SJSA1 (cell line): Measurements from ENCODE around the gene CCDC68. TPM values are rescaled to one million over a fixed set of nuclear protein-coding genes. Genes with fewer than 3 reads are reported as not detected.
"Not testable (repeated sequence)": the region's sequence is repeated elsewhere in the genome, so short reads cannot be mapped to it uniquely, and the experiment has no call there.

Experiments used
- DNase-seq, 2 experiments: peaks; one replicate each; pipeline ENCODE4 v3.0.0-alpha.2; 2015 to 2020; ENCODE audit warnings: low spot score in 2 of 2, low read depth in 1 of 2
- H3K27ac ChIP-seq: fragments of 250-450 bp; sonication (Bioruptor Pico); 2 replicates; pipeline ENCODE4 v1.5.1; 2020; ENCODE audit warnings: mild to moderate bottlenecking, moderate library complexity
- H3K27me3 ChIP-seq: fragments of 250-450 bp; sonication (Bioruptor Pico); replicated peaks from 2 replicates; pipeline ENCODE4 v1.5.1; 2020; ENCODE audit warnings: mild to moderate bottlenecking, moderate library complexity
- H3K36me3 ChIP-seq: fragments of 250-450 bp; sonication (Bioruptor Pico); 2 replicates; pipeline ENCODE4 v1.5.1; 2020; ENCODE audit warnings: mild to moderate bottlenecking
- H3K4me1 ChIP-seq: fragments of 250-450 bp; sonication (Bioruptor Pico); replicated peaks from 2 replicates; pipeline ENCODE4 v1.6.1; 2021; ENCODE audit warnings: mild to moderate bottlenecking
- H3K4me3 ChIP-seq: fragments of 250-450 bp; sonication (Bioruptor Pico); 2 replicates; pipeline ENCODE4 v1.5.1; 2020; ENCODE audit warnings: mild to moderate bottlenecking
- H3K9me3 ChIP-seq: fragments of 250-450 bp; sonication (Bioruptor Pico); replicated peaks from 2 replicates; pipeline ENCODE4 v1.5.1; 2020; ENCODE audit warnings: mild to moderate bottlenecking
- total RNA-seq: library from RNA; depleted of rRNA; stranded (reverse); fragments of >200 nt; shearing (Covaris generic); gene quantifications from 2 replicates; pipeline ENCODE4 v1.2.3, GENCODE V29; 2014; rRNA removed

The CCDC68 gene
- total RNA-seq, 1 experiment from 2014 or later: 0.03 TPM

DNA sequence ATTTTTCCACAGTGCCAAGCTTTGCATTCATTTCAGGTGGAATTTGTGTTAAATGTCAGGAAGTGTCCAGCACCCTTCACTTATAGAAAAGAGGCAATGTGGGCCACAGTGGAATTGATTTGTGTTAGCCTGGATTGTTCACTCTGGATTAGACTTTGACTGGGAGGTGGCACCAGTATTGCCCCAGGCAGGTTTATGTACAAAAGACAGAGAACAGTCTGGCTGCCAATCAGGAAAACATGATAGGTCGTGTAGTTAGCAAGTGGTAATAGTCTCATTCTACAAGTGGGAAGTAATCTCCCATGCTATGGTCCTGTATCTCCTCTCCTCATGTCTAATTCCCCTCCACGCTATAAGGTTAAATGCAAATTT lies 85.4 kb downstream of the CCDC68 start:
- Histone ChIP-seq H3K36me3 (no peaks in the 10 kb centered on the region), H3K9me3 (no peaks in the 10 kb centered on the region), H3K4me3 (no peak overlapping the region), H3K27me3 (no peaks in the 10 kb centered on the region), H3K27ac (no peak overlapping the region), H3K4me1 (no peaks in the 10 kb centered on the region)
- DNase-seq: no peak

DNA sequence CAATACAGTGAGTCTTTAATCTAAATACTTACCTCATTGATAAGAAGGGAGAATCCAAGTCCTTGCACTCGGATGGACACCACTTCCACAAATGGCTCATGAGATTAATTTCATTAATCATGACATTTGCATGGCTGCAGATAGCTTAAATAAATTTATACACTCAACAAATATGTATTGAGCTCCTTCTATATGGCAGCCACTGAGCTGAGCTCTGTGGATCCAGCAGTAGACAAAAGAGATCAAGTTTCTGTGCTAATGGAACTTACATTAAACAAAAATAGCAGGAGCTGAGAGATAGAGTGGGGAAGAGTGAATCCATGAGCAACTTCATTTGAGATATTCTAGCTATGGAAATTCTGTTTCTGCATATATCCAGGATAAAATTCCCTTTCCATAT lies 86.6 kb downstream of the CCDC68 start:
- no peak overlapping the region for H3K27ac ChIP-seq
- H3K4me1 ChIP-seq: no peaks in the 10 kb centered on the region
- H3K36me3 ChIP-seq: no peaks in the 10 kb centered on the region
- H3K9me3 ChIP-seq: no peaks in the 10 kb centered on the region
- no peaks in the 10 kb centered on the region for H3K27me3 ChIP-seq
- DNase-seq: no peak
- no peak overlapping the region for H3K4me3 ChIP-seq

DNA sequence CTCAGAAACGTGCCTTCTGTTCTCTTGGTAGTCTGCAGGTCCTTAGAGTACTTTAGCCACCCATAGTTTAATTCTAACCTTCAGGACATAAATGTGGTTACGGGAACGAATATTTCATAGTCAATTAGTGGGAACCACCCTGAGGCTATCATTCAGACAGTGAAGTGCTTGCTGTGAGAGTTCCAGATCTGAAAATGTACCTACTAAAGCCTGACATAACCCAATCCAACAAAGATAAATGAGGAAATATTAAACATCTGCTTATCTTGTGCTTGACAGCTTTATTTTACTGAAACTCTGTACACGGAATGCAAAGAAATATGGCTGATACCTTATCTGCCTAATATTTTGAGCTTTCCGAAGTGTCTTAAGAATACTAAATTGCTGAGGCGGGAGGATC lies 88.0 kb downstream of the CCDC68 start:
- H3K27ac ChIP-seq: no peak overlapping the region
- H3K9me3 ChIP-seq: no peaks in the 10 kb centered on the region
- no peaks in the 10 kb centered on the region for H3K4me1 ChIP-seq
- no peaks in the 10 kb centered on the region for H3K27me3 ChIP-seq
- no peak for DNase-seq
- no peaks in the 10 kb centered on the region for H3K36me3 ChIP-seq
- H3K4me3 ChIP-seq: no peak overlapping the region

DNA sequence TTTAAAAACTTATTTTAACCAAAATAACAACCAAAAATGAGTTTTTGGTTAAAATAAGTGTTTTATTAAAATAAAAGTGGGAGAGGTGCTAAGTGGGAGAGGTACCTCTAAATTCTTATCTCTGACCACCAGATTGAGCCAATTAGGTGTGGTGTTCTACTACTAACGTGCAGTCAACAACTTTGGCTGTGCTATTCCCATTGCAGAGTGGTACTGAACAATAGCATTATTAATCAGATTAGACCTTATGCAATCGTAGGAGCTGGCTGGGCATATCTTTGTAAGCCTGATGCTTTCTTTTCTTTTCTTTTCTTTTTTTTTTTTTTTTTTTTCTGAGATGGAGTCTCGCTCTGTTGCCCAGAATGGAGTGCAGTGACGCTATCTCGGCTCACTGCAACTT lies 92.1 kb downstream of the CCDC68 start:
- Histone ChIP-seq H3K9me3 (no peaks in the 10 kb centered on the region), H3K36me3 (no peaks in the 10 kb centered on the region), H3K4me3 (no peak overlapping the region), H3K27ac (no peak overlapping the region), H3K27me3 (no peaks in the 10 kb centered on the region), H3K4me1 (no peaks in the 10 kb centered on the region)
- DNase-seq: no peak

DNA sequence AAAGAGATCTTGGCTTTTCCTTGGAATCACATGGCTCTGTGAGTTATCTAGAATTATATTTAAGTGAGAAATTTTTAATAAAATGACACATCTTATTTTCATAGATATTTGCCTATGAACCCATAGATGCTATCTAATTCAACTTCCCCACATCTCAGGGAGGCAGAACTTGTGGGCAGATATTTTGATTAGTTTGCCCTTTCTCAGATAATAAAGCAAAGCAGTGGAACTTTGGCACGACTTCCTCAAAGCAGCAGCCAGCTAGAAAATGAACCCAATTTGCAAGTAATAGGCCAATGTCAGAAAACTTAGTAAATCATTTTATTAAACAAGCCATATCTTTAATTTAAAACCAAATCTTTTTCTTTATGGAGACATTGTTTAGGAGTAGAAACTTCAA lies 98.3 kb downstream of the CCDC68 start:
- Histone ChIP-seq H3K4me1 (no peaks in the 10 kb centered on the region), H3K4me3 (no peak overlapping the region), H3K36me3 (no peaks in the 10 kb centered on the region), H3K27me3 (no peaks in the 10 kb centered on the region), H3K9me3 (no peaks in the 10 kb centered on the region), H3K27ac (no peak overlapping the region)
- DNase-seq: no peak

DNA sequence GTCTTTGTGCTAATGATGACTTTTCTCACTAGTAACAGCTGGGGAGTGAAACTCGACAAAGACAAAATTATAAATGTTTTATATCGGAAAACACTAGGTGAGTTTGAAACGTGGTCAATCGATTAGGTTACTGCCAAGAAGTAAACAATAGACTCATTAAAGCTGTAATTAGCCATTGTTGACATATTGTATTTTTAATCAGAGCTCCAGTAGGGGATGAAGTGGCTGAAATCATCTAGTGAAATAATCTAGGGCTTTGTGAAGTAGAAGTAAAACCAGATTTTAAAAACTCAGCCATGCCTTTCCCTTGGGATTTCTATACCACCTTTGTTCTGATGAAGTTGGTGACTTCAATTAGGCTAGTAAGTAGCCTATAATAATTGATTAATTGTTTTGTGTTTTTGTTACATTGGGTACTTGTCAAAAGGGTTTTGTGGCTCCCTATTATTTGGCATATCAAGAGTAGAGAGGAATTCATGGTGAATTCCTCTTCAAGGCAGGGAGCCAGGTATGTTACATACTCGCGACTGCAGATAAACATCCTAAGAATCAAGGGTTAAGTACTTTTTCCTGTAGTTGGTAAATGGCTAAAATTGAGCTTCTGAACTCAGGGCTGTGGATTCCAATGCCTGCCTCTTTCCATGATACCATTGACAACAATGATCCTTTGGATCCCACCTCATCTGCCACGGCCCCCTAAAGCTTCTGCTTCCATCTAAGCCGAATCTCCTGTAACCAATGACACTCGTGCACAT lies 99.4 kb downstream of the CCDC68 start:
- Histone ChIP-seq H3K4me3 (no peak overlapping the region), H3K4me1 (no peaks in the 10 kb centered on the region), H3K36me3 (no peaks in the 10 kb centered on the region), H3K27ac (no peak overlapping the region), H3K27me3 (no peaks in the 10 kb centered on the region), H3K9me3 (no peaks in the 10 kb centered on the region)
- DNase-seq: no peak

DNA sequence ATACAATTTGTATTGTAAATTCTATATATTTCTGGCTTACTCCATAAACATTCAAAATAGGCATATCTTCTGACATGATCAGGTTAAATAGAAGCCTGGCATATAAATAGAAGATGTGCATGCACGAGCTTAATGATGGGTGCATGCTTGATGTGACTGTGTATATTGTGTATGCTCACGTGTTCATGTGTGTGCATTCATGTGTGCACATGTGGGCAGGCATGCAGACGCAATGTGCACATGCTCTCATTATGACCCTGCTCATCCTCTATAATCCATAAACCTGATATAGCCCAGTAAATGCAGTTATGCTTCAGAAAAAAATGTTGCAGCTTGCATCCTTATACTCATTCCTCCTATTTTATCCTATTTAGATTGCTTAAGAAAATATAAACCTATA lies 101.8 kb downstream of the CCDC68 start:
- no peaks in the 10 kb centered on the region for H3K9me3 ChIP-seq
- DNase-seq: no peak
- no peaks in the 10 kb centered on the region for H3K36me3 ChIP-seq
- no peaks in the 10 kb centered on the region for H3K4me1 ChIP-seq
- no peak overlapping the region for H3K27ac ChIP-seq
- no peak overlapping the region for H3K4me3 ChIP-seq
- H3K27me3 ChIP-seq: no peaks in the 10 kb centered on the region

DNA sequence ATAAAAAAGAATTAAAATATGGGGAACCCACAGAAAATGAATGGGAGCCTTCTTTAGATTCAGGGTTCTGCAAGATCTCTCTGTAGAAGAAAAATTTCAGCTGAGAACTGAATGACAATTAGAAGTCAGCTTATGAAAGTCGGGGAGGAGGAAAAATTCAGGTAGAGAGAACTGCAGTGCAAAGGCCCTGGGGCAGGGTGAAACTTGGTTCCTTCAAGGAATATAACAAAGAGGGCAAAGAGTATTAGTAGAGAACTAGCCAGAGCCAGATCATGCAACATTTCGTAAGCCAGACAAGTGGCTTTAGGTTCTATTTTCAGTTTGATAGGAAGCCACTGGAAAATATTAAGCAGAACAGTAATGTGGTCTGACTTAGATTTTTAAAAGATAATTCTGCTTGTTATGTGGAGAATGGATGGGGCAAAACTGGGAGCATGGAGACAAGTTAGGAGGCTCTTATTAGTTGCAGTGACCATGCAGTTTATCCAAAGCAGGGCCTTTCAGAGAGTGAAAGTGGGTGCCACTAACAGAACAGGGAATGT lies 103.1 kb downstream of the CCDC68 start:
- no peak overlapping the region for H3K4me3 ChIP-seq
- no peak for DNase-seq
- no peaks in the 10 kb centered on the region for H3K27me3 ChIP-seq

DNA sequence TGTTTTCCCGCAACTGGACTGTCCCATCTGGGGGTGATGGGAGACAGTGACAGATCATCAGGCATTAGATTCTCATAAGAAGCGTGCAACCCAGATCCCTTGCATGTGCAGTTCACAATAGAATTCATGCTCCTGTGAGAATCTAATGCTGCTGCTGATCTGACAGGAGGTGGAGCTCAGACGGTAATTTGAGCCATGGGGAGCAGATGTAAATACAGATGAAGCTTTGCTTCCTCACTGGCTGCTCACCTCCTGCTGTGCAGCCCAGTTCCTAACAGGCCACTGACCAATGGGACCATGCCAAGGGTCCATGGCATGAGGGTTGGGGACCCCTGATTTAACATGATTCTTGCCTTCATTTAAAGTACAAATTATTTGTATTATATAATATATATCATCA lies 104.2 kb downstream of the CCDC68 start:
- not testable (repeated sequence) for H3K27ac ChIP-seq, H3K27me3 ChIP-seq, DNase-seq, H3K4me3 ChIP-seq, H3K9me3 ChIP-seq, H3K4me1 ChIP-seq, H3K36me3 ChIP-seq

More for the DNA sequence above, 103.1 kb downstream of the CCDC68 start:
- H3K9me3 ChIP-seq: no peaks in the 10 kb centered on the region
- no peaks in the 10 kb centered on the region for H3K36me3 ChIP-seq
- H3K27ac ChIP-seq: no peak overlapping the region
- H3K4me1 ChIP-seq: no peaks in the 10 kb centered on the region

DNA sequence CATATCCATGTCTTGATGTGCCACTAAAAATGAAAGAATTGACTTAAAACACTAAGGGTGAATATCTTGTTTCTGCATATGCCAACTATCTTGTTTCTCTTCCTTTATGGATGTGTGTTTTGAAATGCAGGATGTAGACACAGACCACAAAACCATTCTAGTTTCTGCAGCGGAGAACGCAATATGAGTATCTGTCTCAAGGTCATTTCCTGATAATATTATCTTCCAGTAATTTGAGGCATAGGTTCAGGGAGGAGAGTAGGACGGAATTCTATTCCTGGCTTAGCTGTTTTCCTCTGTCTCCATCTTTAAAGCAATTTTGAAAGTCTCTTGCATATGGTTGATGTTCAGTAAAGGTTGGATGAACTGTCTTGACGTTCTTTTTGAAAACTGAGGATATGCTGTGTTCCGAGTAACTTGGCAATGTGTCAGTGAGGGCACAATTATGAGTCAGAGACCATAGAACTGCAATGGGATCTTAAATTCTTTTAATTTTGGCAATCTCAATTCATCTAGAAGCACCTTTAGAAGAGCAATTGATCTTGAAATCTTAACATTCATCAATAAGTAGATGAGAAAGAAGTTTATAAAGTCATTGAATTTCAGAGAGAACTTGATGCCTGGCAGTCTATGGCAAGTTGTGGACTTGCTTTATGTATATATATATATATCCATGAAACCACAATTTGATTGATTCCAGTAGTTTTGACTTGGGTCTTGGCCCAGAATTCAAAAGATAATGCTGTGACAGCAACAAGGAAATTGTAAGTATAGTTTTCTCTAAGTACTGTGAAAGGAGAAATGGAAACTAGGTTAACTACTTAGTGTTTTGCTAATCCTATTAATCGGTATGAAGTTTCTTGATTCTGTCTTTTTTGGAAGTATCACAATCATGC lies 106.2 kb downstream of the CCDC68 start:
- H3K4me1 ChIP-seq: no peaks in the 10 kb centered on the region
- no peak for DNase-seq
- no peaks in the 10 kb centered on the region for H3K36me3 ChIP-seq
- H3K27me3 ChIP-seq: no peaks in the 10 kb centered on the region
- H3K9me3 ChIP-seq: no peaks in the 10 kb centered on the region
- no peak overlapping the region for H3K4me3 ChIP-seq
- H3K27ac ChIP-seq: no peak overlapping the region

Other genes starting within 250 kb of the CCDC68 start
- gene RAB27B, start 131.0 kb downstream of the CCDC68 start, total RNA-seq: 0.88 and 1.1 TPM in 2 replicates